ENCODE measurements around the gene TMEM179B.
A peak's percentile ranks its signal among the peaks of the same experiment; 100 is the strongest.

Gene TMEM179B

DNA sequence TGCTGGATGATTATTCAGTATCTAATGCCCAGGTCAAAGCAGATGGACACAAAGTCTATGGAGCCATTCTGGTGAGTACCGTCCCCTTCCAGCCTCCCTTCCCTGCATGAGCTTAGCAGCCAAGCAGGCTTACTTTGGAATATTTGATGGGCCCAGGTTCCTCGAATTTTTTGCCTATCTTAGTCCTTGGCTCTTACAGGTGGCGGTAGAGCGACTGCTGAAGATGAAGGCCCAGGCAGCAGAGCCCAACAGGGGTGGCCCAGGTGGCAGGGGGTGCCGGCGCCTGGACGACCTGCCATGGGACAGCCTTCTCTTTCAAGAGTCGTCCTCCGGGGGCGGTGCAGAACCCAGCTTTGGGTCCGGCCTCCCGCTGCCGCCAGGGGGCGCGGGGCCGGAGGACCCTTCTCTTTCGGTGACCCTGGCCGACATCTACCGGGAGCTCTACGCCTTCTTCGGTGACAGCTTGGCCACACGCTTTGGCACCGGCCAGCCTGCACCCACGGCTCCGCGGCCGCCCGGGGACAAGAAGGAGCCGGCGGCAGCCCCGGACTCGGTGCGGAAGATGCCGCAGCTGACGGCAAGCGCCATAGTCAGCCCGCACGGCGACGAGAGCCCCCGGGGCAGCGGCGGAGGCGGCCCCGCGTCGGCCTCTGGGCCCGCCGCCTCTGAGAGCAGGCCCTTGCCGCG, 741 bp upstream of the TMEM179B start:
- Histone ChIP-seq H3K27me3 (replicated peaks in 2 of 5; ENCODE audit: control insufficient read depth in 4 of 5, insufficient read depth in 5 of 5, low read length in 4 of 5) (no peaks in the 10 kb centered on the region), H3K27ac (ENCODE audit: insufficient read depth in 1 of 2, low read depth in 1 of 2, low read length in 2 of 2, poor library complexity in 1 of 2, severe bottlenecking in 2 of 2) (peak overlapping the region; percentile 72 to 88), H3K9me3 (ENCODE audit: control extremely low read depth in 1 of 5, control insufficient read depth in 4 of 5, insufficient read depth in 2 of 5, low read depth in 1 of 5, low read length in 4 of 5) (no peaks in the 10 kb centered on the region), H3K4me1 (ENCODE audit: control extremely low read depth in 1 of 4, control insufficient read depth in 4 of 4, insufficient read depth in 4 of 4, low read length in 3 of 4) (peaks cover 10 to 43% (median 36%) of the 10 kb centered on the region in 4 experiments), H3K36me3 (ENCODE audit: control insufficient read depth in 4 of 4, insufficient read depth in 4 of 4, low read length in 3 of 4) (peaks cover 6 to 46% (median 28%) of the 10 kb centered on the region in 4 experiments), H3K4me3 (ENCODE audit: control insufficient read depth in 1 of 7, extremely low read depth in 1 of 7, insufficient read depth in 4 of 7, low read depth in 2 of 7, low read length in 6 of 7) (peak overlapping the region; percentile 75 to 100 (median 97))
- ChIA-PET POLR2A (interaction anchor here (0.5 to 3.7 kb wide), 15 partner anchors 11 to 1358 kb away, joined by 3 to 65 read pairs (median 5); partner anchors contain the start of genes HNRNPUL2, SLC3A2, TAF6L and TTC9C), CTCF (interaction anchor here (0.6 to 7.3 kb wide), 34 partner anchors 8 to 195 kb away, joined by 3 to 54 read pairs (median 5); partner anchors contain the start of genes POLR2G, SLC3A2, TAF6L and TTC9C)
- 3% methylated on average over 50 of the region's 51 CpGs for WGBS (ENCODE audit: insufficient coverage)
- peak; percentile 83 to 87 (median 86) for DNase-seq

DNA sequence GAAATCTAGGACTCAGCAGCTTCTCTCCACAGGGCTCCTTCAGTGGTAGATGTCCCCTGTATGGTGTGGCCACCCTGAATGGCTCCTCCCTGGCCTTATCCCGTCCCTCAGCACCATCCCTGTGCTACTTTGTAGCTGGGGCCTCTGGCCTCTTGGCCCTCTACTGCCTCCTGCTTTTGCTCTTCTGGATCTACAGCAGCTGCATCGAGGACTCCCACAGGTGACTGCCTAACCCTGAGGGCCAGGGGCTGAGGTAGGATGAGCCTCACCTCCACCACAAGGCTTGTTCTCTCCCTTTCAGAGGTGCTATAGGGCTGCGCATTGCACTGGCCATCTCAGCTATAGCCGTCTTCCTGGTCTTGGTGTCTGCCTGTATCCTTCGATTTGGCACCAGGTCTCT, 1.8 kb downstream of the TMEM179B start:
- Histone ChIP-seq H3K27ac (ENCODE audit: insufficient read depth in 1 of 2, low read depth in 1 of 2, low read length in 2 of 2, poor library complexity in 1 of 2, severe bottlenecking in 2 of 2) (peak overlapping the region in 1 of 2 experiments; percentile 88), H3K27me3 (replicated peaks in 2 of 5; ENCODE audit: control insufficient read depth in 4 of 5, insufficient read depth in 5 of 5, low read length in 4 of 5) (no peaks in the 10 kb centered on the region), H3K4me3 (ENCODE audit: control insufficient read depth in 1 of 7, extremely low read depth in 1 of 7, insufficient read depth in 4 of 7, low read depth in 2 of 7, low read length in 6 of 7) (peak overlapping the region in 1 of 7 experiments; percentile 10), H3K9me3 (ENCODE audit: control extremely low read depth in 1 of 5, control insufficient read depth in 4 of 5, insufficient read depth in 2 of 5, low read depth in 1 of 5, low read length in 4 of 5) (no peaks in the 10 kb centered on the region), H3K4me1 (ENCODE audit: control extremely low read depth in 1 of 4, control insufficient read depth in 4 of 4, insufficient read depth in 4 of 4, low read length in 3 of 4) (peaks cover 10 to 53% (median 47%) of the 10 kb centered on the region in 4 experiments), H3K36me3 (ENCODE audit: control insufficient read depth in 4 of 4, insufficient read depth in 4 of 4, low read length in 3 of 4) (peaks cover 10 to 45% (median 22%) of the 10 kb centered on the region in 4 experiments)
- WGBS (ENCODE audit: insufficient coverage): 96% methylated on average over 4 of the region's 5 CpGs
- no peak for DNase-seq
- ChIA-PET CTCF (interaction anchor here (0.9 to 7.3 kb wide), 8 partner anchors 15 to 92 kb away, joined by 3 to 54 read pairs (median 5); partner anchors contain the start of genes NXF1, SLC3A2, TTC9C and WDR74), POLR2A (interaction anchor here (0.6 to 3.7 kb wide), 5 partner anchors 15 to 58 kb away, joined by 3 to 65 read pairs (median 4); partner anchors contain the start of genes NXF1 and WDR74)

DNA sequence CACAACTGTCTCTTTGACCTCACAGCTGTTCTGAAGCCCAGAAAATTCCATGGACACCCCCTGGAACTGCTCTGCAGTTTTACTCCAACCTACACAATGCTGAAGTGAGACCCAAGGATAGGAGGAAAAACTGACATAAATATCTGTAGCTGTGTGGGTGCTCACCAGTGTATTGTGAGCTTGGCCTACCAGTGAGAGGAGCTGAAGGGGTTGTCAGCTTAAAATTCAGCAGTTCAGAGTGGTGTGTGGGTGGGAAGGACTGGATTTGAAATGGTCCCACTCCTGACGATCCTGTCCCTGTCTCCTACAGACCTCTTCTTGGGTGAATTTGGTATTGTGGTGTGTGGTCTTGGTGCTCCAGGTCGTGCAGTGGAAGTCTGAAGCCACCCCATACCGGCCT, 2.4 kb downstream of the TMEM179B start:
- H3K4me1 ChIP-seq (ENCODE audit: control extremely low read depth in 1 of 4, control insufficient read depth in 4 of 4, insufficient read depth in 4 of 4, low read length in 3 of 4): peaks cover 10 to 53% (median 47%) of the 10 kb centered on the region in 4 experiments
- H3K27ac ChIP-seq (ENCODE audit: insufficient read depth in 1 of 2, low read depth in 1 of 2, low read length in 2 of 2, poor library complexity in 1 of 2, severe bottlenecking in 2 of 2): peak overlapping the region in 1 of 2 experiments; percentile 22

DNA sequence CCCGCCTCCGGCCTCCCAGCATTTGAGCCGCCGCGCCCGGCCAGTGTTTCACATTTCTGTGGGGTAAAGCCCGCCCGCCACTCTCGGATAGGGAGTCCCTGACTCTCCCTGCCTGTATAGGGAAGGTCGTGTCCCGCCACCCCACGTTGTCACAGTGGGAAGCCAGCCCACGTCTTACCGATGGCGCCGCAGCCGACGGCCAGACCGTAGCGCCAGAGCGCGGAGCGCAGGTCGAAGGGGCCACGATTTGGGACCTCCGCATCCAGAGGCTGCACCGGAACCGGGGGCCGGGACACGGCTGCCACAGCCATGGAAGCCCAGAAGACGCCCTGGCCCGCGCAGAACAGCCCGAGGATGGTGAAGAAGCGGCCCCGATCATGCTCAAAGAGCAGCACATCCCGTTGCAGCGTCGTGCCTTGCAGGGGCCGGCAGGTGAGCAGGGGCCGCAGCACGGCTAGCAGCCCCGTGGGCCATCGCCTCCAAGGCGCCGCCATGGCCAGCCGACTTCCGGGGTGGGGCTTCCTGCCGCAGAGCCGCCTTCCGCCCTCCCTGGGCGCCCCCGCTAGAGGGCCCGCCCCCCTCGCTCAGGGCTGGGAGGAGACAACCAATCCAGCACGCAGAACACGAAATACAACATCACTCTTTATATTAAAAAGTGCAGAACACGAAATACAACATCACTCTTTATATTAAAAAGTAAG, 4.4 kb downstream of the TMEM179B start, which contains the start of gene TMEM223:
TSS of gene TMEM223 (minus strand) at position 506 of the 701 bp plus-strand sequence. CDS start at position 494, 12 bp downstream.
- Histone ChIP-seq H3K4me3 (ENCODE audit: control insufficient read depth in 1 of 7, extremely low read depth in 1 of 7, insufficient read depth in 4 of 7, low read depth in 2 of 7, low read length in 6 of 7) (peak within 1 kb of the TSS; percentile 81 to 98 (median 89)), H3K36me3 (ENCODE audit: control insufficient read depth in 4 of 4, insufficient read depth in 4 of 4, low read length in 3 of 4) (peaks cover 17 to 62% (median 44%) of the 10 kb centered on the region in 4 experiments), H3K9me3 (ENCODE audit: control extremely low read depth in 1 of 5, control insufficient read depth in 4 of 5, insufficient read depth in 2 of 5, low read depth in 1 of 5, low read length in 4 of 5) (no peaks in the 10 kb centered on the region), H3K4me1 (ENCODE audit: control extremely low read depth in 1 of 4, control insufficient read depth in 4 of 4, insufficient read depth in 4 of 4, low read length in 3 of 4) (peaks cover 8 to 44% (median 40%) of the 10 kb centered on the region in 4 experiments), H3K27ac (ENCODE audit: insufficient read depth in 1 of 2, low read depth in 1 of 2, low read length in 2 of 2, poor library complexity in 1 of 2, severe bottlenecking in 2 of 2) (peak within 1 kb of the TSS; percentile 66 to 88), H3K27me3 (replicated peaks in 2 of 5; ENCODE audit: control insufficient read depth in 4 of 5, insufficient read depth in 5 of 5, low read length in 4 of 5) (no peaks in the 10 kb centered on the region)
- peak; percentile 82 to 91 (median 87) for DNase-seq
- CTCF ChIA-PET: interaction anchor here (1.2 to 1.6 kb wide), 3 partner anchors 12 to 24 kb away, joined by 3 to 6 read pairs (median 5); partner anchors contain the start of gene NXF1
- POLR2A ChIA-PET: interaction anchor here (1.0 to 2.6 kb wide), 3 partner anchors 9 to 64 kb away, joined by 3 to 6 read pairs (median 3); partner anchors contain the start of genes HNRNPUL2, STX5 and TTC9C
- under 1% methylated on average over 47 of the region's 58 CpGs for WGBS (ENCODE audit: insufficient coverage)

More for the DNA sequence above, 2.4 kb downstream of the TMEM179B start:
- DNase-seq: no peak
- WGBS (ENCODE audit: insufficient coverage): 100% methylated on average over 1 of the region's 3 CpGs
- ChIA-PET CTCF (interaction anchor here (0.9 to 7.3 kb wide), 7 partner anchors 13 to 92 kb away, joined by 3 to 54 read pairs (median 5); partner anchors contain the start of genes NXF1, SLC3A2, TTC9C and WDR74), POLR2A (interaction anchor here (0.6 to 2.2 kb wide), 6 partner anchors 15 to 126 kb away, joined by 3 to 11 read pairs (median 4); partner anchors contain the start of genes NXF1 and WDR74)
- H3K36me3 ChIP-seq (ENCODE audit: control insufficient read depth in 4 of 4, insufficient read depth in 4 of 4, low read length in 3 of 4): peaks cover 13 to 51% (median 28%) of the 10 kb centered on the region in 4 experiments
- no peaks in the 10 kb centered on the region for H3K9me3 ChIP-seq (ENCODE audit: control extremely low read depth in 1 of 5, control insufficient read depth in 4 of 5, insufficient read depth in 2 of 5, low read depth in 1 of 5, low read length in 4 of 5)
- no peaks in the 10 kb centered on the region for H3K27me3 ChIP-seq (replicated peaks in 2 of 5; ENCODE audit: control insufficient read depth in 4 of 5, insufficient read depth in 5 of 5, low read length in 4 of 5)
- H3K4me3 ChIP-seq (ENCODE audit: control insufficient read depth in 1 of 7, extremely low read depth in 1 of 7, insufficient read depth in 4 of 7, low read depth in 2 of 7, low read length in 6 of 7): no peak overlapping the region

DNA sequence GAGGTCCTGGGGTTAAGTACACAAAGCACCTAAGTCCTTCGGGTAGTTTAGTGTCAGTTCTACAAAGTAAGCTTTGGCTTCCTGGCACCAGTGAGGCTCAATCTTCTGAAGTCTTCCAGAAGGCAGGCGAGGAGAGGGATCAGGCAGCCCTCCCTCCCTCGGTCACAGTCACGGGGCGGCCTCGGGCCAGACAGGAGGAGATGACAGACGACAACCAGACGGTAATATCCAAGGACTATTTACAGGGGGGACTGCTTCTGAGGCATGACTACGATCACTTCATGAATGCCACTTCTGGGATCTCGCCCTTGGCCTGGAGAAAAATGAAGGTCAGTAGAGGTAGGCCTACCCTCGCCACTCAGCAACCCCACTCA, 5.0 kb downstream of the TMEM179B start:
- Histone ChIP-seq H3K27ac (ENCODE audit: insufficient read depth in 1 of 2, low read depth in 1 of 2, low read length in 2 of 2, poor library complexity in 1 of 2, severe bottlenecking in 2 of 2) (peak overlapping the region; percentile 66 to 88), H3K4me1 (ENCODE audit: control extremely low read depth in 1 of 4, control insufficient read depth in 4 of 4, insufficient read depth in 4 of 4, low read length in 3 of 4) (peaks cover 8 to 44% (median 38%) of the 10 kb centered on the region in 4 experiments)
- CTCF ChIA-PET: interaction anchor here (0.9 to 1.6 kb wide), 5 partner anchors 12 to 58 kb away, joined by 3 to 6 read pairs (median 4); partner anchors contain the start of genes NXF1, STX5 and TEX54

DNA sequence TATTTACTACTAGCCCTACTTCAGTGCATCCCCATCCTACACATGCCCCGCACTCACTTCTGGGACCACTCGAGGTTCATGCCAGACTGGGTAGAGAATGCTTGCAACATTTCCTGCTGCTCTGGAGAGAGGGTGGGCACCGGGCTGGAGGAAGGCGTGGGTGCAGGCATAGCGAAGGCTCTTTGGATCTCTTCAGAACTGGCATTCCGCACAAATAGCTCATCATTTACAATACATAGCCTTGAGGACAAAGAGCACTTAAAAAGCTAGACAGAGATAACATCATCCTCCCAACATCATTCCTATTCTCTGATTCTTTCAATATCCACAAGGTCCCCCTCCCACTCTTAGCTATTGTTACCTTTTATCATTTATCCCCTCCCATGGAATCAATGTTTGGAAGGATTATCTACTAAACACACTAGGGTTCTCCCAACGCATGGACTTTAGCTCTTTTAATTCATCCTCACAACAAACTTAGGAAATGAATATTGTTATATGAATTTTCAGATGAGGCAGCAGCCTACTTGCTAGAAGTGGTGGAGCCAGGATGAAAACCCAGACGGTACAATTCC, 7.1 kb downstream of the TMEM179B start:
- no peak overlapping the region for H3K4me3 ChIP-seq (ENCODE audit: control insufficient read depth in 1 of 7, extremely low read depth in 1 of 7, insufficient read depth in 4 of 7, low read depth in 2 of 7, low read length in 6 of 7)
- no peak overlapping the region for H3K27ac ChIP-seq (ENCODE audit: insufficient read depth in 1 of 2, low read depth in 1 of 2, low read length in 2 of 2, poor library complexity in 1 of 2, severe bottlenecking in 2 of 2)
- H3K9me3 ChIP-seq (ENCODE audit: control extremely low read depth in 1 of 5, control insufficient read depth in 4 of 5, insufficient read depth in 2 of 5, low read depth in 1 of 5, low read length in 4 of 5): no peaks in the 10 kb centered on the region
- H3K4me1 ChIP-seq (ENCODE audit: control extremely low read depth in 1 of 4, control insufficient read depth in 4 of 4, insufficient read depth in 4 of 4, low read length in 3 of 4): peaks cover 2 to 27% (median 27%) of the 10 kb centered on the region in 4 experiments
- peaks cover 13 to 78% (median 57%) of the 10 kb centered on the region in 4 experiments for H3K36me3 ChIP-seq (ENCODE audit: control insufficient read depth in 4 of 4, insufficient read depth in 4 of 4, low read length in 3 of 4)
- DNase-seq: no peak
- no peaks in the 10 kb centered on the region for H3K27me3 ChIP-seq (replicated peaks in 2 of 5; ENCODE audit: control insufficient read depth in 4 of 5, insufficient read depth in 5 of 5, low read length in 4 of 5)
- ChIA-PET POLR2A (interaction anchor here (0.9 to 2.5 kb wide), 2 partner anchors 11 to 47 kb away, joined by 3 to 16 read pairs; partner anchors contain the start of gene NXF1), CTCF (interaction anchor here (1.0 to 1.2 kb wide), 6 partner anchors 8 to 38 kb away, joined by 3 to 5 read pairs (median 3); partner anchors contain the start of gene STX5)
- 95% methylated on average over 4 of the region's 8 CpGs for WGBS (ENCODE audit: insufficient coverage)

More for the DNA sequence above, 5.0 kb downstream of the TMEM179B start:
- peaks cover 17 to 67% (median 47%) of the 10 kb centered on the region in 4 experiments for H3K36me3 ChIP-seq (ENCODE audit: control insufficient read depth in 4 of 4, insufficient read depth in 4 of 4, low read length in 3 of 4)
- no peaks in the 10 kb centered on the region for H3K9me3 ChIP-seq (ENCODE audit: control extremely low read depth in 1 of 5, control insufficient read depth in 4 of 5, insufficient read depth in 2 of 5, low read depth in 1 of 5, low read length in 4 of 5)
- no peak for DNase-seq
- WGBS (ENCODE audit: insufficient coverage): 31% methylated on average over 11 of the region's 11 CpGs
- POLR2A ChIA-PET: interaction anchor here (1.0 to 2.6 kb wide), 5 partner anchors 8 to 64 kb away, joined by 3 to 10 read pairs (median 3); partner anchors contain the start of genes HNRNPUL2, NXF1, STX5 and TTC9C
- no peaks in the 10 kb centered on the region for H3K27me3 ChIP-seq (replicated peaks in 2 of 5; ENCODE audit: control insufficient read depth in 4 of 5, insufficient read depth in 5 of 5, low read length in 4 of 5)
- H3K4me3 ChIP-seq (ENCODE audit: control insufficient read depth in 1 of 7, extremely low read depth in 1 of 7, insufficient read depth in 4 of 7, low read depth in 2 of 7, low read length in 6 of 7): peak overlapping the region in 6 of 7 experiments; percentile 53 to 98 (median 92)
